ENCODE results near the gene ITGB3.

Gene ITGB3

GRCh38 chr17:47273245-47273644, 19.6 kb downstream of the ITGB3 start:
- 94% methylated on average over 2 of the region's 2 CpGs for WGBS (ENCODE audit: insufficient coverage)
- H3K4me1 ChIP-seq (ENCODE audit: control extremely low read depth in 1 of 4, control insufficient read depth in 4 of 4, insufficient read depth in 4 of 4, low read length in 3 of 4): no peaks in the 10 kb centered on the region

GRCh38 chr17:47274319-47275069, 20.9 kb downstream of the ITGB3 start:
- H3K4me1 ChIP-seq (ENCODE audit: control extremely low read depth in 1 of 4, control insufficient read depth in 4 of 4, insufficient read depth in 4 of 4, low read length in 3 of 4): peaks cover 0 to 10% (median 5%) of the 10 kb centered on the region in 4 experiments
- POLR2A ChIA-PET: no interaction called here
- CTCF ChIA-PET: interaction anchor here (1.5 kb wide), 1 partner anchor 15 kb away, joined by 3 read pairs; no protein-coding TSS in a partner anchor

More at GRCh38 chr17:47273245-47273644, 19.6 kb downstream of the ITGB3 start:
- no peak for DNase-seq
- POLR2A ChIA-PET: no interaction called here
- no peak overlapping the region for H3K27ac ChIP-seq (ENCODE audit: insufficient read depth in 1 of 2, low read depth in 1 of 2, low read length in 2 of 2, poor library complexity in 1 of 2, severe bottlenecking in 2 of 2)
- H3K4me3 ChIP-seq (ENCODE audit: control insufficient read depth in 1 of 7, extremely low read depth in 1 of 7, insufficient read depth in 4 of 7, low read depth in 2 of 7, low read length in 6 of 7): no peak overlapping the region
- CTCF ChIA-PET: interaction anchor here (0.6 to 1.5 kb wide), 2 partner anchors 16 to 48 kb away, joined by 3 read pairs; no protein-coding TSS in a partner anchor
- peaks cover 0 to 4% (median 0%) of the 10 kb centered on the region in 5 experiments for H3K9me3 ChIP-seq (ENCODE audit: control extremely low read depth in 1 of 5, control insufficient read depth in 4 of 5, insufficient read depth in 2 of 5, low read depth in 1 of 5, low read length in 4 of 5)
- H3K36me3 ChIP-seq (ENCODE audit: control insufficient read depth in 4 of 4, insufficient read depth in 4 of 4, low read length in 3 of 4): no peaks in the 10 kb centered on the region
- H3K27me3 ChIP-seq (replicated peaks in 2 of 5; ENCODE audit: control insufficient read depth in 4 of 5, insufficient read depth in 5 of 5, low read length in 4 of 5): peaks cover 0 to 2% (median 0%) of the 10 kb centered on the region in 5 experiments

GRCh38 chr17:47275245-47275984, 21.8 kb downstream of the ITGB3 start:
- peaks cover 0 to 12% (median 5%) of the 10 kb centered on the region in 4 experiments for H3K4me1 ChIP-seq (ENCODE audit: control extremely low read depth in 1 of 4, control insufficient read depth in 4 of 4, insufficient read depth in 4 of 4, low read length in 3 of 4)
- H3K4me3 ChIP-seq (ENCODE audit: control insufficient read depth in 1 of 7, extremely low read depth in 1 of 7, insufficient read depth in 4 of 7, low read depth in 2 of 7, low read length in 6 of 7): no peak overlapping the region
- 96% methylated on average over 6 of the region's 13 CpGs for WGBS (ENCODE audit: insufficient coverage)
- no peak overlapping the region for H3K27ac ChIP-seq (ENCODE audit: insufficient read depth in 1 of 2, low read depth in 1 of 2, low read length in 2 of 2, poor library complexity in 1 of 2, severe bottlenecking in 2 of 2)
- H3K36me3 ChIP-seq (ENCODE audit: control insufficient read depth in 4 of 4, insufficient read depth in 4 of 4, low read length in 3 of 4): no peaks in the 10 kb centered on the region
- H3K27me3 ChIP-seq (replicated peaks in 2 of 5; ENCODE audit: control insufficient read depth in 4 of 5, insufficient read depth in 5 of 5, low read length in 4 of 5): peaks cover 0 to 2% (median 0%) of the 10 kb centered on the region in 5 experiments
- no peaks in the 10 kb centered on the region for H3K9me3 ChIP-seq (ENCODE audit: control extremely low read depth in 1 of 5, control insufficient read depth in 4 of 5, insufficient read depth in 2 of 5, low read depth in 1 of 5, low read length in 4 of 5)
- ChIA-PET CTCF (no interaction called here), POLR2A (no interaction called here)
- no peak for DNase-seq

More at GRCh38 chr17:47274319-47275069, 20.9 kb downstream of the ITGB3 start:
- Histone ChIP-seq H3K4me3 (ENCODE audit: control insufficient read depth in 1 of 7, extremely low read depth in 1 of 7, insufficient read depth in 4 of 7, low read depth in 2 of 7, low read length in 6 of 7) (no peak overlapping the region), H3K36me3 (ENCODE audit: control insufficient read depth in 4 of 4, insufficient read depth in 4 of 4, low read length in 3 of 4) (no peaks in the 10 kb centered on the region), H3K27me3 (replicated peaks in 2 of 5; ENCODE audit: control insufficient read depth in 4 of 5, insufficient read depth in 5 of 5, low read length in 4 of 5) (peaks cover 0 to 2% (median 0%) of the 10 kb centered on the region in 5 experiments), H3K27ac (ENCODE audit: insufficient read depth in 1 of 2, low read depth in 1 of 2, low read length in 2 of 2, poor library complexity in 1 of 2, severe bottlenecking in 2 of 2) (no peak overlapping the region), H3K9me3 (ENCODE audit: control extremely low read depth in 1 of 5, control insufficient read depth in 4 of 5, insufficient read depth in 2 of 5, low read depth in 1 of 5, low read length in 4 of 5) (peaks cover 0 to 4% (median 0%) of the 10 kb centered on the region in 5 experiments)
- WGBS (ENCODE audit: insufficient coverage): 94% methylated on average over 4 of the region's 5 CpGs
- DNase-seq: no peak

GRCh38 chr17:47276444-47276843, 22.8 kb downstream of the ITGB3 start:
- no peak for DNase-seq
- ChIA-PET CTCF (no interaction called here), POLR2A (no interaction called here)
- WGBS (ENCODE audit: insufficient coverage): 100% methylated on average over 3 of the region's 3 CpGs
- peaks cover 0 to 2% (median 0%) of the 10 kb centered on the region in 5 experiments for H3K27me3 ChIP-seq (replicated peaks in 2 of 5; ENCODE audit: control insufficient read depth in 4 of 5, insufficient read depth in 5 of 5, low read length in 4 of 5)
- H3K27ac ChIP-seq (ENCODE audit: insufficient read depth in 1 of 2, low read depth in 1 of 2, low read length in 2 of 2, poor library complexity in 1 of 2, severe bottlenecking in 2 of 2): peak overlapping the region in 1 of 2 experiments; percentile 29
- H3K36me3 ChIP-seq (ENCODE audit: control insufficient read depth in 4 of 4, insufficient read depth in 4 of 4, low read length in 3 of 4): no peaks in the 10 kb centered on the region
- no peak overlapping the region for H3K4me3 ChIP-seq (ENCODE audit: control insufficient read depth in 1 of 7, extremely low read depth in 1 of 7, insufficient read depth in 4 of 7, low read depth in 2 of 7, low read length in 6 of 7)
- no peaks in the 10 kb centered on the region for H3K9me3 ChIP-seq (ENCODE audit: control extremely low read depth in 1 of 5, control insufficient read depth in 4 of 5, insufficient read depth in 2 of 5, low read depth in 1 of 5, low read length in 4 of 5)
- peaks cover 0 to 12% (median 5%) of the 10 kb centered on the region in 4 experiments for H3K4me1 ChIP-seq (ENCODE audit: control extremely low read depth in 1 of 4, control insufficient read depth in 4 of 4, insufficient read depth in 4 of 4, low read length in 3 of 4)

GRCh38 chr17:47276868-47277267, 23.2 kb downstream of the ITGB3 start:
- Histone ChIP-seq H3K4me1 (ENCODE audit: control extremely low read depth in 1 of 4, control insufficient read depth in 4 of 4, insufficient read depth in 4 of 4, low read length in 3 of 4) (peaks cover 0 to 12% (median 5%) of the 10 kb centered on the region in 4 experiments), H3K4me3 (ENCODE audit: control insufficient read depth in 1 of 7, extremely low read depth in 1 of 7, insufficient read depth in 4 of 7, low read depth in 2 of 7, low read length in 6 of 7) (no peak overlapping the region), H3K36me3 (ENCODE audit: control insufficient read depth in 4 of 4, insufficient read depth in 4 of 4, low read length in 3 of 4) (no peaks in the 10 kb centered on the region), H3K9me3 (ENCODE audit: control extremely low read depth in 1 of 5, control insufficient read depth in 4 of 5, insufficient read depth in 2 of 5, low read depth in 1 of 5, low read length in 4 of 5) (no peaks in the 10 kb centered on the region), H3K27ac (ENCODE audit: insufficient read depth in 1 of 2, low read depth in 1 of 2, low read length in 2 of 2, poor library complexity in 1 of 2, severe bottlenecking in 2 of 2) (peak overlapping the region in 1 of 2 experiments; percentile 29), H3K27me3 (replicated peaks in 2 of 5; ENCODE audit: control insufficient read depth in 4 of 5, insufficient read depth in 5 of 5, low read length in 4 of 5) (peaks cover 0 to 2% (median 0%) of the 10 kb centered on the region in 5 experiments)
- 86% methylated on average over 8 of the region's 10 CpGs for WGBS (ENCODE audit: insufficient coverage)
- POLR2A ChIA-PET: no interaction called here
- DNase-seq: no peak
- CTCF ChIA-PET: no interaction called here

GRCh38 chr17:47277921-47278320, 24.3 kb downstream of the ITGB3 start:
- Histone ChIP-seq H3K4me1 (ENCODE audit: control extremely low read depth in 1 of 4, control insufficient read depth in 4 of 4, insufficient read depth in 4 of 4, low read length in 3 of 4) (peaks cover 0 to 12% (median 5%) of the 10 kb centered on the region in 4 experiments), H3K36me3 (ENCODE audit: control insufficient read depth in 4 of 4, insufficient read depth in 4 of 4, low read length in 3 of 4) (no peaks in the 10 kb centered on the region), H3K27me3 (replicated peaks in 2 of 5; ENCODE audit: control insufficient read depth in 4 of 5, insufficient read depth in 5 of 5, low read length in 4 of 5) (peaks cover 0 to 2% (median 0%) of the 10 kb centered on the region in 5 experiments), H3K27ac (ENCODE audit: insufficient read depth in 1 of 2, low read depth in 1 of 2, low read length in 2 of 2, poor library complexity in 1 of 2, severe bottlenecking in 2 of 2) (no peak overlapping the region), H3K4me3 (ENCODE audit: control insufficient read depth in 1 of 7, extremely low read depth in 1 of 7, insufficient read depth in 4 of 7, low read depth in 2 of 7, low read length in 6 of 7) (no peak overlapping the region), H3K9me3 (ENCODE audit: control extremely low read depth in 1 of 5, control insufficient read depth in 4 of 5, insufficient read depth in 2 of 5, low read depth in 1 of 5, low read length in 4 of 5) (no peaks in the 10 kb centered on the region)
- no CpG with 5 or more reads among the region's 1 CpG for WGBS (ENCODE audit: insufficient coverage)
- DNase-seq: no peak
- CTCF ChIA-PET: no interaction called here
- POLR2A ChIA-PET: no interaction called here

GRCh38 chr17:47278561-47278960, 24.9 kb downstream of the ITGB3 start:
- H3K27ac ChIP-seq (ENCODE audit: insufficient read depth in 1 of 2, low read depth in 1 of 2, low read length in 2 of 2, poor library complexity in 1 of 2, severe bottlenecking in 2 of 2): no peak overlapping the region
- no peaks in the 10 kb centered on the region for H3K36me3 ChIP-seq (ENCODE audit: control insufficient read depth in 4 of 4, insufficient read depth in 4 of 4, low read length in 3 of 4)
- no peak for DNase-seq
- CTCF ChIA-PET: interaction anchor here (1.3 kb wide), 1 partner anchor 9 kb away, joined by 3 read pairs; no protein-coding TSS in a partner anchor
- WGBS (ENCODE audit: insufficient coverage): 100% methylated on average over 3 of the region's 4 CpGs
- POLR2A ChIA-PET: no interaction called here
- no peaks in the 10 kb centered on the region for H3K9me3 ChIP-seq (ENCODE audit: control extremely low read depth in 1 of 5, control insufficient read depth in 4 of 5, insufficient read depth in 2 of 5, low read depth in 1 of 5, low read length in 4 of 5)
- H3K4me3 ChIP-seq (ENCODE audit: control insufficient read depth in 1 of 7, extremely low read depth in 1 of 7, insufficient read depth in 4 of 7, low read depth in 2 of 7, low read length in 6 of 7): no peak overlapping the region
- H3K27me3 ChIP-seq (replicated peaks in 2 of 5; ENCODE audit: control insufficient read depth in 4 of 5, insufficient read depth in 5 of 5, low read length in 4 of 5): peaks cover 0 to 2% (median 0%) of the 10 kb centered on the region in 5 experiments
- H3K4me1 ChIP-seq (ENCODE audit: control extremely low read depth in 1 of 4, control insufficient read depth in 4 of 4, insufficient read depth in 4 of 4, low read length in 3 of 4): peaks cover 0 to 12% (median 5%) of the 10 kb centered on the region in 4 experiments

Data from common myeloid progenitor, CD34-positive (primary cell).